GM10847 (cell line): ENCODE results near the gene AXIN1.

Experiments
- POLR2A ChIP-seq: IDR thresholded peaks from 2 replicates; pipeline ENCODE4 v1.6.1; 2011; ENCODE audit not compliant: insufficient read length; ENCODE audit errors: extremely low read depth

Gene AXIN1

DNA sequence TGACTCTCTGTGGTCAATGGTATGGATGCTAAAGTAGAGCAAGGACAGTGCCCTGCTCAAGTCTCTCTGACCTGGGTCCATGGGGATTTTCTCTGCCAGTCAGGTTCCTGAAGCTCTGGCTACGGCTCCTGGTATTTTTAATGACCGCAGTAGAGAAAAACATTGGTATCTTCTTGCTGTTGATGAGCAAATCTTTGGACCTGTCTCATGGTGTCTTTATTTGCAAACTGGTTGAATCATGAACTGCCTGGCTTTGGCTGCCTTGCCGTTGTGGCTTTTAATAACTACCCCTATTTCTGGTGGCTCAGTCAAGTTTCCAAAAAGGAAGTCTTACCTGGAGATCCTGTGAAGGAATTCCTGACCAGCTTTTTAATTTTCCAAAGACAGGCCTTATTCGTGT is 109.2 kb downstream of the AXIN1 start:
- no peak for TF ChIP-seq POLR2A

DNA sequence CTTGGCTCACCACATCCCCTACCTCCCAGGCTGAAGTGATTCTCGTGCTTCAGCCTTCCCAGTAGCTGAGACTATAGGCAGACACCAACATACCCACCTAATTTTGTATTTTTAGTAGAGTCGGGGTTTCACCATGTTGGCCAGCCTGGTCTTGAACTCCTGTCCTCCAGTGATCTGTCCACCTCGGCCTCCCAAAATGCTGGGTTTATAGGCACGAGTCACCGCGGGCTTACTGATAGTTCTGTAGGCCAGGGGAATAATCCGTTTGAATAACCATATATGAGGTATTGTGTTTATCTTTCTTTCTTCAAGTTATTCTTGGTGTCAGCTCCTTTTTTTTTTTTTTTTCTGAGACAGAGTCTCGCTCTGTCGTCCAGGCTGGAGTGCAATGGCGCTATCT is 110.2 kb downstream of the AXIN1 start:
- TF ChIP-seq POLR2A, result no peak

DNA sequence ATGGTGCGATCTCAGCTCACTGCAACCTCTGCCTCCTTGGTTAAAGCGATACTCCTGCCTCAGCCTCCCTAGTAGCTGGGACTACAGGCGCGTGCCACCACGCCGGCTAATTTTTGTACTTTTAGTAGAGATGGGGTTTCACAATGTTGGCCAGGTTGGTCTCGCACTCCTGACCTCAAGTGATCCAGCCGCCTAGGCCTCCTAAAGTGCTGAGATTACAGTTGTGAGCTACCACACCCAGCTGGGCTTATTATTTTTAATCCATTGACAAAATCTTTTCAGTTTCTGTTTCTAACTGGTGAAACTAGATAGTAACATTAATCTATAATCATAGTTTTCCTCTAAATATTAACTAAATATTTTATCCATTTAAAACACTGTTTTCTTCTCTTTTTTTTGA is 112.0 kb downstream of the AXIN1 start:
- TF ChIP-seq POLR2A, result no peak

DNA sequence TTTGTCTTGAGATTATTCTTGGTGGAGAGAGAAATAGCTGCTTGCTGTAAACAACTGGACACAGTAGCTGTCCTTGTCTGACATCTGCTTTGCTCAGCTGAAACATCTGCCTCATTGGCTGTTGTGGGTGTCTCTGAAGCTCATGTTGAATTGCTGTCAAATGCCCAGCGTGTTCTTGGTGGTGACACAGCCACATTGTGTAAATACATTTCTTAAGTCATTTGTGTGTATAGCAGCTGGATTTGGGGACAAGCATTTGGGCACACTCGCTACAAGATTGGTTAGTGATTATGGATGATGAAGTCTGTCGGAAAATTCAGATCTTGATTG is 112.6 kb downstream of the AXIN1 start:
- TF ChIP-seq POLR2A, result no peak
